ENCODE measurements around the gene TMUB1. TPM values are rescaled to one million over a fixed set of nuclear protein-coding genes. Genes with fewer than 3 reads are reported as not detected.

The TMUB1 gene
- total and polyA plus RNA-seq, 9 of the 15 experiments (the other 6 are each of a cell fraction or from before 2014, with no cell fraction given): 0.14 to 241 (median 74.1) TPM

DNA sequence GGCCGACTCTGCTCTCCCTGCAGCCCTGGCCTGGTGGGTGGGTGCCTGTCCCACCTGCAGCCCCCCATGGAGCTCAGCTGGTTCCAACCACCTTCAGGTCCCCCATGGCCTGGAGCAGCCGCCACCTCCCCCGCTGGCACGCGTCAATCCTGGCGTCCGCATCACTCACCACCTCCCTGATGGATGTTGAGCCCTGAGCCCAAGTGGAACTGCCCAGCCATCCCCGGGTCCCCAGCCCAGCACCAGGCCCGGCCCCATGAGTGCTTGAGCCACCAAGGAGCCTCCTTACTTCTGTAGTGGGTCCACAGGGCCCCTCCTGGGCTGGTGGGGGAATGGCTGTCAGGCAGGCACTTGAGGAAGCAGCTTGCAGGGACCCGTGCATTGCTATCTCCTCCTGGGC is 17.6 kb upstream of the TMUB1 start:
- in situ Hi-C loops (cut with MboI): no loop called here
- Histone ChIP-seq H3K4me1 (replicated peaks in 1 of 2; ENCODE audit: control insufficient read depth in 2 of 2, insufficient read depth in 2 of 2, low read length in 2 of 2) (peaks cover 0 to 34% of the 10 kb centered on the region in 2 experiments; a peak in 3 of 5 replicates), H3K79me2 (ENCODE audit: control insufficient read depth, insufficient read depth, low read length) (peaks cover 92% of the 10 kb centered on the region), H3K27me3 (ENCODE audit: control insufficient read depth in 2 of 2, insufficient read depth in 2 of 2, low read length in 2 of 2) (no peaks in the 10 kb centered on the region), H4K20me1 (replicated peaks; ENCODE audit: control insufficient read depth, insufficient read depth, low read length) (peaks cover 50% of the 10 kb centered on the region), H3K4me2 (ENCODE audit: insufficient read depth, low read length) (no peak overlapping the region), H2AFZ (ENCODE audit: low read depth, low read length) (no peak overlapping the region), H3K9me1 (ENCODE audit: control insufficient read depth, insufficient read depth, low read length) (peaks cover 5% of the 10 kb centered on the region), H3K9me3 (replicated peaks; ENCODE audit: control insufficient read depth, insufficient read depth, low read depth, low read length) (no peaks in the 10 kb centered on the region), H3K9ac (ENCODE audit: insufficient read depth in 1 of 2, low read depth in 2 of 2, low read length in 2 of 2) (peak overlapping the region in 1 of 2 experiments; percentile 73; a peak in 2 of 4 replicates), H3K27ac (ENCODE audit: extremely low read depth, low read depth, low read length) (no peak overlapping the region), H3K4me3 (no peak overlapping the region), H3K36me3 (ENCODE audit: control insufficient read depth, insufficient read depth, low read length) (peaks cover 76% of the 10 kb centered on the region)
- ChIA-PET POLR2A (no interaction called here), CTCF (ENCODE audit: low intra/inter-chr PET ratio) (no interaction called here)
- BruUV-seq (replicated peaks): no TSS peak
- FAIRE-seq (no peak), DNase-seq (ENCODE audit: extremely low read depth in 1 of 4, low spot score in 3 of 4) (no peak), ATAC-seq (no peak; the same call in 2 of the 3 replicates)
- intact Hi-C loops (cut with micrococcal nuclease): no loop called here
- 94% methylated on average over 10 of the region's 10 CpGs for WGBS (ENCODE audit: insufficient coverage, low coverage, missing lambda C conversion rate)
- TF ChIP-seq, protein P1, sequence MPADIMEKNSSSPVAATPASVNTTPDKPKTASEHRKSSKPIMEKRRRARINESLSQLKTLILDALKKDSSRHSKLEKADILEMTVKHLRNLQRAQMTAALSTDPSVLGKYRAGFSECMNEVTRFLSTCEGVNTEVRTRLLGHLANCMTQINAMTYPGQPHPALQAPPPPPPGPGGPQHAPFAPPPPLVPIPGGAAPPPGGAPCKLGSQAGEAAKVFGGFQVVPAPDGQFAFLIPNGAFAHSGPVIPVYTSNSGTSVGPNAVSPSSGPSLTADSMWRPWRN (IDR thresholded peaks at IDR 0.05; ENCODE audit: low read depth): no peak
- no peak for TF ChIP-seq ZNF121 (CRISPR knock-in tag; conservative IDR thresholded peaks at IDR 0.05)

DNA sequence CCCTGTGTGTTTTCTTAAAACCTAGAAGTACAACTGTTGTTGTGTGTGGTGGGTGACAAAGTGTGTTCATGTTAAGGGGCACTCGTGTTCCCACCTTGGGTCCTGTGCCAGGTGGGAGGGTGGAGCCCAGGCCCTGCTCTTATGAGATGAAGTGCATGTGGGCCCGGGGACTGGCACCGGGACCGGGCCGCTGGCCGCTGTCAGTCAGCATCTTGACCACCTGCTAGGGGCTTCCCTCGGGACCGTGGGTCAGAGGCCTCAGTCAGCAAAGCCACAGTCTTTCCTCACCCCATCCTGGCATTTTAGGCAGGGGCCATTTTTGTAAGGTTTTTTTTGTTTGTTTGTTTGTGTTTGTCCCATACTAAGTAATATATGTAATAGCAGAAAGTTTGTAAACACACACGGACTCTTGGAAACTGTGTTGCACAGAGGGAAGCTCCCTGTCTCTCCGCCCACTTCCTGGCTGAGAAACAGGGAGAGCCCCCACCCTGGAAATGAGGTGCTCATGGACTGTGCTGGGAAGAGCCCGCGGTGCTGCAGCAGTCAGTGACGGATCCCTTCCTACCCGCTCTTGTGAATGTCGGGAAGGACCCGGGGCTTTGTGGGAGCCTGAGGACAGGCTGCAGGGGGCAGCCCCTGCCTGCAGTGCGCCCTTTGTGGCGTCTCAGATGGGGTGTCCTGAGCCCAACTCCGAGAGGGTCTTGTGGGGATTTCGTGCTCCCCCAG is 16.4 kb upstream of the TMUB1 start:
- POLR2A ChIA-PET: no interaction called here
- Histone ChIP-seq H2AFZ (ENCODE audit: low read depth, low read length) (no peak overlapping the region), H3K9me3 (replicated peaks; ENCODE audit: control insufficient read depth, insufficient read depth, low read depth, low read length) (no peaks in the 10 kb centered on the region), H3K4me1 (replicated peaks in 1 of 2; ENCODE audit: control insufficient read depth in 2 of 2, insufficient read depth in 2 of 2, low read length in 2 of 2) (peaks cover 0 to 33% of the 10 kb centered on the region in 2 experiments; a peak in 3 of 5 replicates), H3K27me3 (ENCODE audit: control insufficient read depth in 2 of 2, insufficient read depth in 2 of 2, low read length in 2 of 2) (no peaks in the 10 kb centered on the region), H3K4me3 (no peak overlapping the region), H3K79me2 (ENCODE audit: control insufficient read depth, insufficient read depth, low read length) (peaks cover 96% of the 10 kb centered on the region), H4K20me1 (replicated peaks; ENCODE audit: control insufficient read depth, insufficient read depth, low read length) (peaks cover 52% of the 10 kb centered on the region), H3K27ac (ENCODE audit: extremely low read depth, low read depth, low read length) (no peak overlapping the region), H3K9me1 (ENCODE audit: control insufficient read depth, insufficient read depth, low read length) (peaks cover 5% of the 10 kb centered on the region), H3K9ac (ENCODE audit: insufficient read depth in 1 of 2, low read depth in 2 of 2, low read length in 2 of 2) (peak overlapping the region in 1 of 2 experiments; percentile 79; a peak in 2 of 4 replicates), H3K36me3 (ENCODE audit: control insufficient read depth, insufficient read depth, low read length) (peaks cover 73% of the 10 kb centered on the region), H3K4me2 (ENCODE audit: insufficient read depth, low read length) (no peak overlapping the region)
- no TSS peak for BruUV-seq (replicated peaks)
- WGBS (ENCODE audit: insufficient coverage, low coverage, missing lambda C conversion rate): 89% methylated on average over 20 of the region's 20 CpGs
- intact Hi-C loops (cut with micrococcal nuclease): loop anchor here (10.0 kb wide), 1 partner anchor 315 kb away; no protein-coding TSS in a partner anchor
- ATAC-seq (no peak), DNase-seq (ENCODE audit: extremely low read depth in 1 of 4, low spot score in 3 of 4) (peak in 1 of 4 experiments; percentile 38), FAIRE-seq (no peak)
- CTCF ChIA-PET (ENCODE audit: low intra/inter-chr PET ratio): no interaction called here
- TF ChIP-seq, protein P2, sequence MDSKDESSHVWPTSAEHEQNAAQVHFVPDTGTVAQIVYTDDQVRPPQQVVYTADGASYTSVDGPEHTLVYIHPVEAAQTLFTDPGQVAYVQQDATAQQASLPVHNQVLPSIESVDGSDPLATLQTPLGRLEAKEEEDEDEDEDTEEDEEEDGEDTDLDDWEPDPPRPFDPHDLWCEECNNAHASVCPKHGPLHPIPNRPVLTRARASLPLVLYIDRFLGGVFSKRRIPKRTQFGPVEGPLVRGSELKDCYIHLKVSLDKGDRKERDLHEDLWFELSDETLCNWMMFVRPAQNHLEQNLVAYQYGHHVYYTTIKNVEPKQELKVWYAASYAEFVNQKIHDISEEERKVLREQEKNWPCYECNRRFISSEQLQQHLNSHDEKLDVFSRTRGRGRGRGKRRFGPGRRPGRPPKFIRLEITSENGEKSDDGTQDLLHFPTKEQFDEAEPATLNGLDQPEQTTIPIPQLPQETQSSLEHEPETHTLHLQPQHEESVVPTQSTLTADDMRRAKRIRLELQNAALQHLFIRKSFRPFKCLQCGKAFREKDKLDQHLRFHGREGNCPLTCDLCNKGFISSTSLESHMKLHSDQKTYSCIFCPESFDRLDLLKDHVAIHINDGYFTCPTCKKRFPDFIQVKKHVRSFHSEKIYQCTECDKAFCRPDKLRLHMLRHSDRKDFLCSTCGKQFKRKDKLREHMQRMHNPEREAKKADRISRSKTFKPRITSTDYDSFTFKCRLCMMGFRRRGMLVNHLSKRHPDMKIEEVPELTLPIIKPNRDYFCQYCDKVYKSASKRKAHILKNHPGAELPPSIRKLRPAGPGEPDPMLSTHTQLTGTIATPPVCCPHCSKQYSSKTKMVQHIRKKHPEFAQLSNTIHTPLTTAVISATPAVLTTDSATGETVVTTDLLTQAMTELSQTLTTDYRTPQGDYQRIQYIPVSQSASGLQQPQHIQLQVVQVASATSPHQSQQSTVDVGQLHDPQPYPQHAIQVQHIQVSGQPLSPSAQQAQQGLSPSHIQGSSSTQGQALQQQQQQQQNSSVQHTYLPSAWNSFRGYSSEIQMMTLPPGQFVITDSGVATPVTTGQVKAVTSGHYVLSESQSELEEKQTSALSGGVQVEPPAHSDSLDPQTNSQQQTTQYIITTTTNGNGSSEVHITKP (IDR thresholded peaks at IDR 0.05; ENCODE audit: partially characterized antibody): peak; percentile 72
- TF ChIP-seq IRF2 (CRISPR knock-in tag; IDR thresholded peaks at IDR 0.05): no peak
- TF ChIP-seq RBM39 (optimal IDR thresholded peaks at IDR 0.05; ENCODE audit: low read depth, low read length): no peak
- TF ChIP-seq PML (IDR thresholded peaks at IDR 0.05; ENCODE audit: low read length): no peak
- peak; percentile 51 for TF ChIP-seq POLR2G (IDR thresholded peaks at IDR 0.05; ENCODE audit: low read depth, low read length)
- in situ Hi-C loops (cut with MboI): no loop called here

Measured in K562 (cell line).